IPS-20b (cell line): ENCODE measurements around the gene CREB3L2.
"Not testable (repeated sequence)": the region's sequence is repeated elsewhere in the genome, so short reads cannot be mapped to it uniquely, and the experiment has no call there.

Experiments used
- H3K27ac ChIP-seq: one replicate; pipeline ENCODE4 v1.5.1; 2013; ENCODE audit warnings: low read length
- H3K27me3 ChIP-seq: 2 replicates; pipeline ENCODE4 v1.6.1; 2013; ENCODE audit warnings: mild to moderate bottlenecking, low read length, inconsistent platforms; ENCODE audit not compliant: insufficient read depth
- H3K36me3 ChIP-seq: 2 replicates; pipeline ENCODE4 v1.6.1; 2013; ENCODE audit warnings: low read depth, mild to moderate bottlenecking, inconsistent platforms, low read length, moderate library complexity; ENCODE audit not compliant: insufficient read depth
- H3K4me1 ChIP-seq: 2 replicates; pipeline ENCODE4 v1.6.1; 2013; ENCODE audit warnings: mild to moderate bottlenecking, control low read depth, inconsistent platforms, low read length, moderate library complexity; ENCODE audit not compliant: insufficient read depth
- H3K4me3 ChIP-seq: 2 replicates; pipeline ENCODE4 v1.5.1; 2013; ENCODE audit warnings: mild to moderate bottlenecking, low read length, inconsistent platforms
- H3K9ac ChIP-seq: 2 replicates; pipeline ENCODE4 v1.6.1; 2013; ENCODE audit warnings: low read depth, mild to moderate bottlenecking, inconsistent platforms, low read length, moderate library complexity
- H3K9me3 ChIP-seq: 2 replicates; pipeline ENCODE4 v1.6.1; 2013; ENCODE audit warnings: mild to moderate bottlenecking, low read depth, low read length, inconsistent platforms; ENCODE audit not compliant: insufficient read depth

Gene CREB3L2

DNA sequence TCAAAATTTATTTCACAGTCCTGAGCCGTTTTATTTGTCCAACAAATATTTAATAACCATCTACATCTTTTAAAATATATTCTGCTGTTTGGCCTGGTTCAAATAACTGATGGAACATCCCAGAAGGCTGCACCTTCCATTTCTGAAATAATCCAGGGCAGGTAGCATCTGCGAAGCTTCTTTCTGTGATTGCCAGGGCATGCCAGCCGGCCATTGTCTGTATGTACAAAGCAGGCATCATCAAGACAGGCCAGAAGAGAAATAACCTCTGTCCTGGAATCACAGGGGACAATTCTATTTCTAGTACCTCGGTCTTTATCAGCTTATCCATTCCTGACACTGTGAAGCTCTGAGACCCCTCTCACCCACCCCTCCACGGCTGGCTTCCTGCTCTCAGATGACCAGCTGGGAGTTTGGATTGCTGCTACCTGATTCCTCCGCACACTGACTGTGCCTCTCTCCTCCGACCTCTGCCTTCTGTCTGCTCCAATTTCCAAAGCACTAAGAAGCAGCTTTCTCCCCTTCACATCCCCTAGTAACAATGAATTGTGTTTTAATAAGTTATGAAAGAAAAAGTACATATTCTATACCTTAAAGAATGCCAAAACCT, 163.1 kb downstream of the CREB3L2 start:
- Histone ChIP-seq H3K4me3 (no peak overlapping the region), H3K27me3 (no peaks in the 10 kb centered on the region)

GRCh38 chr7:137836541-137836940, 165.3 kb downstream of the CREB3L2 start:
- Histone ChIP-seq H3K4me1 (peaks cover 24% of the 10 kb centered on the region; the same call in 1 of the 2 replicates), H3K4me3 (no peak overlapping the region), H3K27ac (no peak overlapping the region), H3K27me3 (no peaks in the 10 kb centered on the region), H3K9ac (no peak overlapping the region), H3K36me3 (peaks cover 3% of the 10 kb centered on the region), H3K9me3 (peaks cover 23% of the 10 kb centered on the region)

More for the DNA sequence above, 163.1 kb downstream of the CREB3L2 start:
- Histone ChIP-seq H3K9me3 (peaks cover under 1% of the 10 kb centered on the region), H3K27ac (no peak overlapping the region), H3K9ac (no peak overlapping the region), H3K36me3 (no peaks in the 10 kb centered on the region), H3K4me1 (peaks cover 24% of the 10 kb centered on the region; the same call in 1 of the 2 replicates)

DNA sequence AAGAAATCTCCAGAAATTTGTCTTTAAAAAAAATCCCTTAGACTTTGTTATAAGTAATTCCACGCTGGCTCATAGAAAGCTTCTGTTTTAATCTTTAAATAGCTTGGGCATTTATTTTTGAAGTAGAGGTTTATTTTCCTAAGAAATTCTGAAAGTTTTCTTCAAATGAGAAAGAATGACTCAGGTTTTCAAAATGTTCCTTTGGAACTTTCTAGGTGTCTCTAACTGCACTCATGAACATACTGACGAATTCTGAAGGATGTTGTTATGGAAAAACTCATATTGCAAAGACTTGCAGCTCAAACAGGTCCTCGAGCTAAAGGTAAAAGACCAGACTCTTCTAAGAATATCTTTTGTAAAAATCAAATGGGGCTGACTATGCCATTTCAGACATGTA, 165.8 kb downstream of the CREB3L2 start:
- Histone ChIP-seq H3K27ac (no peak overlapping the region), H3K4me3 (no peak overlapping the region), H3K36me3 (peaks cover 3% of the 10 kb centered on the region), H3K9me3 (peaks cover 28% of the 10 kb centered on the region), H3K9ac (no peak overlapping the region), H3K27me3 (no peaks in the 10 kb centered on the region), H3K4me1 (peaks cover 19% of the 10 kb centered on the region; the same call in 1 of the 2 replicates)

- peaks cover 28% of the 10 kb centered on the region for H3K9me3 ChIP-seq
- H3K4me3 ChIP-seq = no peak overlapping the region
- no peak overlapping the region for H3K27ac ChIP-seq
- H3K27me3 ChIP-seq = no peaks in the 10 kb centered on the region
- peaks cover 3% of the 10 kb centered on the region for H3K36me3 ChIP-seq
- peaks cover 14% of the 10 kb centered on the region; the same call in 1 of the 2 replicates for H3K4me1 ChIP-seq
- no peak overlapping the region for H3K9ac ChIP-seq
Observed at GRCh38 chr7:137835486-137836112, 166.3 kb downstream of the CREB3L2 start.

- Histone ChIP-seq H3K4me1 (peaks cover 6% of the 10 kb centered on the region; the same call in 1 of the 2 replicates), H3K36me3 (peaks cover 3% of the 10 kb centered on the region), H3K27ac (no peak overlapping the region), H3K27me3 (no peaks in the 10 kb centered on the region), H3K9ac (no peak overlapping the region), H3K4me3 (no peak overlapping the region), H3K9me3 (peaks cover 28% of the 10 kb centered on the region)
Observed at GRCh38 chr7:137834552-137834951, 167.3 kb downstream of the CREB3L2 start.

GRCh38 chr7:137832990-137833389, 168.9 kb downstream of the CREB3L2 start:
- H3K36me3 ChIP-seq, H3K9ac ChIP-seq, H3K4me1 ChIP-seq, H3K4me3 ChIP-seq, H3K27ac ChIP-seq, H3K27me3 ChIP-seq: not testable (repeated sequence)
- H3K9me3 ChIP-seq = peaks cover 28% of the 10 kb centered on the region

- Histone ChIP-seq H3K4me3 (no peak overlapping the region), H3K9ac (no peak overlapping the region), H3K36me3 (peaks cover 3% of the 10 kb centered on the region), H3K4me1 (no peaks in the 10 kb centered on the region), H3K27me3 (no peaks in the 10 kb centered on the region), H3K27ac (no peak overlapping the region), H3K9me3 (peaks cover 28% of the 10 kb centered on the region)
Observed at GRCh38 chr7:137832382-137832781, 169.5 kb downstream of the CREB3L2 start.

DNA sequence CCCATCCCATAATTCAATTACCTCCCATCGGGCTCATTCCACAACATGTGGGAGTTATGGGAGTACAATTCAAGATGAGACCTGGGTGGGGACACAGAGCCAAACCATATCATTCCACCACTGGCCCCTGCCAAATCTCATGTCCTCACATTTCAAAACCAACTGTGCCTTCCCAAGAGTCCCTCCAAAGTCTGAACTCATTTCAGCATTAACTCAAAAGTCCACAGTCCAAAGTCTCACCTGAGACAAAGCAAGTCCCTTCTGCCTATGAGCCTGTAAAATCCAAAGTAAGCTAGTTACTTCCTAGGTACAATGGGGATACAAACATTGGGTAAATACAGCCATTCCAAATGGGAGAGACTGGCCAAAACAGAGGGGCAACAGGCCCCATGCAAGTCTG, 170.3 kb downstream of the CREB3L2 start:
- peaks cover 28% of the 10 kb centered on the region for H3K9me3 ChIP-seq
- H3K27ac ChIP-seq, H3K36me3 ChIP-seq, H3K4me1 ChIP-seq, H3K4me3 ChIP-seq, H3K27me3 ChIP-seq, H3K9ac ChIP-seq: not testable (repeated sequence)

GRCh38 chr7:137829337-137829992, 172.4 kb downstream of the CREB3L2 start:
- Histone ChIP-seq H3K36me3 (peaks cover 3% of the 10 kb centered on the region), H3K4me1 (no peaks in the 10 kb centered on the region), H3K27ac (no peak overlapping the region), H3K9ac (no peak overlapping the region), H3K27me3 (no peaks in the 10 kb centered on the region), H3K4me3 (no peak overlapping the region), H3K9me3 (peaks cover 28% of the 10 kb centered on the region)

- Histone ChIP-seq H3K36me3 (peaks cover 3% of the 10 kb centered on the region), H3K9ac (no peak overlapping the region), H3K9me3 (peaks cover 24% of the 10 kb centered on the region), H3K27me3 (no peaks in the 10 kb centered on the region), H3K4me3 (no peak overlapping the region), H3K4me1 (no peaks in the 10 kb centered on the region), H3K27ac (no peak overlapping the region)
Observed at GRCh38 chr7:137828456-137828855, 173.4 kb downstream of the CREB3L2 start.

DNA sequence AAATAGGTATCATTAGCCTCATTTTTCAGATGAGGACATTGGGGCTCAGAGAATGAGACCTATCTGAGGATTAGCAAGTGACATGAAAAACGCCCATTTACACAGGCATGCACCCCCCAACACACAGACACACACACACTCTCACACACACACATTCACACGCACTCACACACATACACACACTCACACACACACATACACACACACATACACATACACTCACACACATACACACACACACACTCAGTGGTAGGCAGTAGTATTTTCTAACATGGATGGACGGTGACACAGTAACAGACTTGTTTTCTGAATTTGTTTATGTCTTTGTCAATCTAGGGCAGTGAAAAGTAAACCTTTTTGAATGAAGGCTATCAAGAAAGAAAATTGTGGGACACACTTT, 176.4 kb downstream of the CREB3L2 start:
- H3K4me3 ChIP-seq = no peak overlapping the region
- H3K27me3 ChIP-seq = no peaks in the 10 kb centered on the region
- H3K9me3 ChIP-seq = no peaks in the 10 kb centered on the region

More for the DNA sequence above, 176.4 kb downstream of the CREB3L2 start:
- Histone ChIP-seq H3K27ac (no peak overlapping the region), H3K36me3 (no peaks in the 10 kb centered on the region), H3K4me1 (peaks cover 12% of the 10 kb centered on the region), H3K9ac (no peak overlapping the region)
